ENCODE results near the gene GPR37L1. TPM values are rescaled to one million over a fixed set of nuclear protein-coding genes. Genes with fewer than 3 reads are reported as not detected.

Gene GPR37L1
- total and polyA plus RNA-seq, 2 of the 8 experiments (the other 6 are each of a cell fraction or from before 2014, with no cell fraction given): 0.13 to 0.23 TPM

DNA sequence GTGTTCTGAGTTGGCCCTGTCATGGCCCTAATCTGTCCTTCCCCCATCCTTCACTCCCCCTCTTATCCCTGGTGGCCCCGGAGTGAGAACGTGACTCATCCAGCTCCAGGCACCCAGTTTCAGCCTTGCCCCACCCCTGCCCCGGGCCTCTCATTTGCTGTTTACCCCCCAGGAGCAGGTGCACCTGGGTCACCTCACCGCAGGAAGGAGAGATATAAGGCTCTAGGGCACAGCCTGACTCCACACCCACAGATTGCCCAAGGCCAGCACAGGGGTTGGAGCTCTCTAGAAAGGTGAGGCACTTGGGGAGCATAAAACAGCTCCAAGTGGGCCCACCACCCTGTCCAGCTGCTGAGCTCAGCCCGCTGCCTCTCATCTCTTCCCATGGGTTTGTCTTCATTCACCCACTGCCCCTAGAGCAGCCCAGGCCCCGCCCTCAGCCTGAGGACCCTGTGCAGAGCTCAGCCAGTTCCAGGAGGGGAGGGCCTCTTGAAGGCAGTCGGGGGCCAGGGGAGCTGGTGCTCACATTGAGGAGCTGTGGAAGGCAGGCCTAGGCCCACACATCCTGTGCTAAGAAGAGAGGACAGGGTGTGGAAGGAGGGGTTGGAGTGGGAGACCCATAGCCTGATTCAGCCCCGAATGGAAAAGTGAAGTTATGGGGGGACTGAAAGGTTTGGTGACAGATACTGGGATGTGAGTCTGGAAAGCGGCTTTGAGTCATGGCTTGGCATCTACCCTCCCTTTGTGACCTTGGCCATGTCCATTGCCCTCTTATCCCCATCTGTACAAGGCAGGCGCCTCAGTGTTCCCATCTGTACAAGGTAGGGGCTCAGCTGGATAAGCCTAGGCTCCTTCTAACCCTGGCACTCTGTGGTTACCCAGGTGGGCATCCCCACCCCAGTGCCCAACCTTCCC is 16.1 kb upstream of the GPR37L1 start:
- Histone ChIP-seq H2BK120ac (replicated peaks; ENCODE audit: low read depth, low read length) (peak overlapping the region; percentile 65), H3K23ac (ENCODE audit: insufficient read length) (no peak overlapping the region), H3K4me1 (replicated peaks in 1 of 4; ENCODE audit: control insufficient read depth in 3 of 4, insufficient read depth in 4 of 4, low read length in 3 of 4) (peaks cover 15 to 23% (median 18%) of the 10 kb centered on the region in 4 experiments), H2BK5ac (ENCODE audit: low read depth, low read length) (peak overlapping the region; percentile 60; the same call in 1 of the 2 replicates), H3K18ac (ENCODE audit: extremely low read depth, low read length) (0 out of 2 replicates have a peak overlapping the region, but pooled peaks have one; percentile 1), H3K9ac (replicated peaks in 1 of 4; ENCODE audit: extremely low read depth in 1 of 4, low read depth in 3 of 4, low read length in 3 of 4) (no peak overlapping the region), H4K5ac (ENCODE audit: insufficient read length, low read depth, low read length) (peak overlapping the region; percentile 6), H3K79me2 (ENCODE audit: control insufficient read depth in 1 of 2, insufficient read depth in 2 of 2, low read length in 2 of 2) (no peaks in the 10 kb centered on the region), H2AK5ac (ENCODE audit: low read depth, low read length) (peak overlapping the region; percentile 91), H3K79me1 (ENCODE audit: low read depth, low read length) (no peaks in the 10 kb centered on the region), H3K4me2 (ENCODE audit: insufficient read depth in 1 of 2, low read depth in 2 of 2, low read length in 2 of 2) (peak overlapping the region in 1 of 2 experiments; percentile 37; a peak in 1 of 4 replicates), H3K36me3 (ENCODE audit: control insufficient read depth in 2 of 4, insufficient read depth in 4 of 4, low read length in 3 of 4) (no peaks in the 10 kb centered on the region), H2BK15ac (ENCODE audit: low read length) (peak overlapping the region; percentile 37; the same call in 1 of the 2 replicates), H2AFZ (ENCODE audit: low read length) (no peak overlapping the region), H3K56ac (replicated peaks; ENCODE audit: insufficient read length, low read depth, low read length) (no peak overlapping the region), H3K27ac (ENCODE audit: low read depth, low read length) (peak overlapping the region; percentile 70; the same call in 1 of the 2 replicates), H3K14ac (ENCODE audit: insufficient read length) (no peak overlapping the region), H3K9me3 (ENCODE audit: insufficient read depth in 2 of 2, low read depth in 1 of 2, low read length in 1 of 2) (no peaks in the 10 kb centered on the region), H3K23me2 (ENCODE audit: low read depth, low read length) (no peaks in the 10 kb centered on the region), H4K8ac (ENCODE audit: extremely low read depth, insufficient read depth, low read length) (0 out of 2 replicates have a peak overlapping the region, but pooled peaks have one; percentile 57), H2BK12ac (ENCODE audit: low read depth, low read length) (peak overlapping the region; percentile 90; the same call in 1 of the 2 replicates), H4K91ac (replicated peaks; ENCODE audit: insufficient read length, low read length) (peak overlapping the region; percentile 66), H3K27me3 (replicated peaks in 1 of 4; ENCODE audit: control insufficient read depth in 3 of 4, extremely low read depth in 1 of 4, insufficient read depth in 3 of 4, low read length in 3 of 4) (no peaks in the 10 kb centered on the region), H3K4ac (replicated peaks; ENCODE audit: insufficient read length, low read depth, low read length) (peak overlapping the region; percentile 33), H2BK20ac (ENCODE audit: low read length) (peak overlapping the region; percentile 50; the same call in 1 of the 2 replicates), H4K20me1 (replicated peaks in 1 of 2; ENCODE audit: control insufficient read depth in 1 of 2, insufficient read depth in 2 of 2, low read length in 2 of 2) (no peaks in the 10 kb centered on the region), H3K4me3 (ENCODE audit: extremely low read depth in 1 of 4, insufficient read depth in 2 of 4, low read depth in 3 of 4, low read length in 4 of 4) (no peak overlapping the region; a peak in 1 of 8 replicates)
- FAIRE-seq (no peak), DNase-seq (ENCODE audit: low read depth in 1 of 2, low spot score in 2 of 2) (no peak)
- CTCF ChIA-PET (ENCODE audit: partially characterized antibody): interaction anchor here (0.9 to 5.3 kb wide), 7 partner anchors 11 to 211 kb away, joined by 3 to 77 read pairs (median 11); partner anchors contain the start of genes ELF3 and GPR37L1
- POLR2A ChIA-PET (ENCODE audit: partially characterized antibody): interaction anchor here (1.0 to 4.3 kb wide), 12 partner anchors 9 to 104 kb away, joined by 3 to 33 read pairs (median 5); partner anchors contain the start of genes ELF3 and GPR37L1
- 81% methylated on average over 10 of the region's 10 CpGs; no CpG with 5 or more reads in 1 of the 2 experiments for WGBS, 2 experiments (ENCODE audit: extremely low coverage in 1 of 2, insufficient coverage in 1 of 2, insufficient read length in 1 of 2, insufficient replicate concordance in 2 of 2, low coverage in 1 of 2, low lambda C conversion rate in 2 of 2, missing lambda C conversion rate in 1 of 2)
- TF ChIP-seq CEBPB (IDR thresholded peaks at IDR 0.05; ENCODE audit: low read depth, low read length): no peak
- TF ChIP-seq SRF (IDR thresholded peaks at IDR 0.05; ENCODE audit: low read depth, low read length): no peak
- no peak for TF ChIP-seq RBBP5 (IDR thresholded peaks at IDR 0.05; ENCODE audit: borderline replicate concordance, low read depth, low read length)
- TF ChIP-seq POU5F1 (IDR thresholded peaks at IDR 0.05; ENCODE audit: low read depth, low read length): no peak
- no peak for TF ChIP-seq GTF2F1 (IDR thresholded peaks at IDR 0.05; ENCODE audit: borderline replicate concordance, low read depth, low read length)
- no peak for TF ChIP-seq SAP30 (IDR thresholded peaks at IDR 0.05; ENCODE audit: insufficient read depth, insufficient replicate concordance, low read length)
- TF ChIP-seq SIN3A (conservative IDR thresholded peaks at IDR 0.05 in 1 of 2, IDR thresholded peaks at IDR 0.05 in 1 of 2; ENCODE audit: low read depth in 1 of 2, low read length in 2 of 2): no peak
- TF ChIP-seq, protein P1, sequence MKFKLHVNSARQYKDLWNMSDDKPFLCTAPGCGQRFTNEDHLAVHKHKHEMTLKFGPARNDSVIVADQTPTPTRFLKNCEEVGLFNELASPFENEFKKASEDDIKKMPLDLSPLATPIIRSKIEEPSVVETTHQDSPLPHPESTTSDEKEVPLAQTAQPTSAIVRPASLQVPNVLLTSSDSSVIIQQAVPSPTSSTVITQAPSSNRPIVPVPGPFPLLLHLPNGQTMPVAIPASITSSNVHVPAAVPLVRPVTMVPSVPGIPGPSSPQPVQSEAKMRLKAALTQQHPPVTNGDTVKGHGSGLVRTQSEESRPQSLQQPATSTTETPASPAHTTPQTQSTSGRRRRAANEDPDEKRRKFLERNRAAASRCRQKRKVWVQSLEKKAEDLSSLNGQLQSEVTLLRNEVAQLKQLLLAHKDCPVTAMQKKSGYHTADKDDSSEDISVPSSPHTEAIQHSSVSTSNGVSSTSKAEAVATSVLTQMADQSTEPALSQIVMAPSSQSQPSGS (IDR thresholded peaks at IDR 0.05; ENCODE audit: low read length): no peak
